ENCODE data around the gene MAN2A2. TPM values are rescaled to one million over a fixed set of nuclear protein-coding genes. Genes with fewer than 3 reads are reported as not detected.

MAN2A2 gene
- total and polyA plus RNA-seq, 9 of the 15 experiments (the other 6 are each of a cell fraction or from before 2014, with no cell fraction given), result 7.3 to 151 (median 43.4) TPM

DNA sequence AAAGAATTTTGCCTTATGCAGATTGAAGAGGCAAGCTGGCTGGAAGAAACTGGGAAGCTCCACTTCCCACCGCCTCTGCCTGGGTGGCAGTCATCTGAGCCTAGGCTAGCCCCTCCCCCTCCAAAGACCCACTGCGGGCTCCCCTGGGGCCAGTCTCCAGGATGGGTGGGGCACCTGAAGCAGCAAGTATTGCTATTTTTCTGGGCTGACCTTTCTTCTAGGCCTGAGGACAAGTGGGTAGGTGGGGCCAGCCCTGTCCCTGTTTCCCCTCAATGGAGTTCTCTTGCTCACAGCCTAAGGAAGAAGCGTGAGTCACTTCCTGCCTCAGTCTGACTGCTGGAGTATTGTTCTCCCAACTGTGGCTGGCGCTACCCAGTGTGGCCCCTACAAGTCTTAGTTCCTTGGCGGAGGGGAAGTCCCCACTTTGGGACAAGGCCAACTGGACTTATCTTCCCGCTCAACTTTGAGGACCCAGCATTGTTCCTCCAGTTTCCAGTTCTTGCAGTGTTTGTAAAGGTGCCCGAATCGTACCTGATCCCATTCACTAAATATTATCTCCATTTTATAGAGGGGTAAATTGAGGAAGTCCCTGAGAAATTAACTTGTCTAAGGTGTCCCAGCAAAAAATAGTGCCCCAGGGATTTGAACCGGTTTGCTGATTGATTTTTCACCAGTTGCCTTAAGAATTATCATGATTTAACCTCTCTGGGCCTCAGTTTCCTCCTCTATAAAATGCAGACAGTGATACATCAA is 33.3 kb upstream of the MAN2A2 start (continued):
- no peak for TF ChIP-seq SFPQ (IDR thresholded peaks at IDR 0.05; ENCODE audit: low read depth, low read length)
- no peak for TF ChIP-seq MCM7 (IDR thresholded peaks at IDR 0.05)
- no peak for TF ChIP-seq XRCC4 (IDR thresholded peaks at IDR 0.05; ENCODE audit: extremely low read depth, insufficient read depth, insufficient read length)
- no peak for TF ChIP-seq ZZZ3 (IDR thresholded peaks at IDR 0.05)
- TF ChIP-seq SUPT5H (IDR thresholded peaks at IDR 0.05), result peak; percentile 57
- 0 out of 2 replicates have a peak, but pooled peaks have one; percentile 5 for TF ChIP-seq TCFL5 (CRISPR knock-in tag; conservative IDR thresholded peaks at IDR 0.05)
- peak; percentile 72 for TF ChIP-seq ATF7 (IDR thresholded peaks at IDR 0.05)
- no peak for TF ChIP-seq ZNF263 (CRISPR knock-in tag; IDR thresholded peaks at IDR 0.05; ENCODE audit: borderline replicate concordance)
- TF ChIP-seq RAD21 (CRISPR knock-in tag; conservative IDR thresholded peaks at IDR 0.05 in 1 of 2, IDR thresholded peaks at IDR 0.05 in 1 of 2), result peak in 1 of 2 experiments; percentile 22; a peak in 2 of 4 replicates
- no peak for TF ChIP-seq ZNF77 (CRISPR knock-in tag; IDR thresholded peaks at IDR 0.05)
- TF ChIP-seq POLR2A (conservative IDR thresholded peaks at IDR 0.05), result peak; percentile 75
- peak; percentile 24 for TF ChIP-seq FOS (IDR thresholded peaks at IDR 0.05; ENCODE audit: extremely low read depth, insufficient read length)
- TF ChIP-seq ZBED1 (IDR thresholded peaks at IDR 0.05), result 0 out of 2 replicates have a peak, but pooled peaks have one; percentile 36
- TF ChIP-seq, protein P1, sequence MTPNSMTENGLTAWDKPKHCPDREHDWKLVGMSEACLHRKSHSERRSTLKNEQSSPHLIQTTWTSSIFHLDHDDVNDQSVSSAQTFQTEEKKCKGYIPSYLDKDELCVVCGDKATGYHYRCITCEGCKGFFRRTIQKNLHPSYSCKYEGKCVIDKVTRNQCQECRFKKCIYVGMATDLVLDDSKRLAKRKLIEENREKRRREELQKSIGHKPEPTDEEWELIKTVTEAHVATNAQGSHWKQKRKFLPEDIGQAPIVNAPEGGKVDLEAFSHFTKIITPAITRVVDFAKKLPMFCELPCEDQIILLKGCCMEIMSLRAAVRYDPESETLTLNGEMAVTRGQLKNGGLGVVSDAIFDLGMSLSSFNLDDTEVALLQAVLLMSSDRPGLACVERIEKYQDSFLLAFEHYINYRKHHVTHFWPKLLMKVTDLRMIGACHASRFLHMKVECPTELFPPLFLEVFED (CRISPR knock-in tag; conservative IDR thresholded peaks at IDR 0.05), result 0 out of 2 replicates have a peak, but pooled peaks have one; percentile 34
- no peak for TF ChIP-seq POU5F1 (IDR thresholded peaks at IDR 0.05; ENCODE audit: borderline replicate concordance, low read depth, low read length, partially characterized antibody)
- no peak for TF ChIP-seq ZFP30 (CRISPR knock-in tag; IDR thresholded peaks at IDR 0.05; ENCODE audit: borderline replicate concordance)
- TF ChIP-seq MAFK (IDR thresholded peaks at IDR 0.05; ENCODE audit: low read length), result no peak
- TF ChIP-seq ZNF583 (CRISPR knock-in tag; IDR thresholded peaks at IDR 0.05), result 0 out of 2 replicates have a peak, but pooled peaks have one; percentile 52
- 0 out of 2 replicates have a peak, but pooled peaks have one; percentile 19 for TF ChIP-seq OTX1 (CRISPR knock-in tag; IDR thresholded peaks at IDR 0.05)
- TF ChIP-seq BDP1 (IDR thresholded peaks at IDR 0.05; ENCODE audit: insufficient read depth, insufficient read length), result no peak
- TF ChIP-seq ELK1 (CRISPR knock-in tag; IDR thresholded peaks at IDR 0.05), result no peak
- no peak for TF ChIP-seq ATF2 (CRISPR knock-in tag; IDR thresholded peaks at IDR 0.05)
- TF ChIP-seq ZBTB7A (IDR thresholded peaks at IDR 0.05; ENCODE audit: borderline replicate concordance, control insufficient read depth, low read depth, low read length), result peak; percentile 80
- peak; percentile 54 for TF ChIP-seq L3MBTL2 (IDR thresholded peaks at IDR 0.05)
